Stimulated activated CD4-positive, alpha-beta T cell treated with anti-CD3 and anti-CD28 coated beads, TNF-alpha, amount 100 ng/mL, for 1 hour (primary cell): Measurements from ENCODE around the gene CPLX3.
A peak's percentile ranks its signal among the peaks of the same experiment; 100 is the strongest.
"Not testable (repeated sequence)": the region's sequence is repeated elsewhere in the genome, so short reads cannot be mapped to it uniquely, and the experiment has no call there.

Experiments used
- DNase-seq, 3 donors: peaks; one replicate each; pipeline ENCODE4 v3.0.0-alpha.2; 2020; ENCODE audit warnings: low read depth in 3 of 3, low spot score in 1 of 3

CPLX3 gene

GRCh38 chr15:74826364-74826819 lies at the start of gene CPLX3:
Gene CPLX3 (plus strand): TSS chr15:74826627. CDS start chr15:74826704, 77 bp downstream.
- DNase-seq = peak in 1 of 3 donors; percentile 44

- DNase-seq = no peak
These were observed 49.3 kb upstream of the CPLX3 start for GRCh38 chr15:74776821-74777768.

GRCh38 chr15:74777769-74778598 lies 48.4 kb upstream of the CPLX3 start:
- no peak for DNase-seq

GRCh38 chr15:74778599-74778970 lies 47.8 kb upstream of the CPLX3 start:
- no peak for DNase-seq

- no peak for DNase-seq
These were observed 47.2 kb upstream of the CPLX3 start for GRCh38 chr15:74779162-74779648.

- DNase-seq = no peak
These were observed 45.6 kb upstream of the CPLX3 start for GRCh38 chr15:74780523-74781430.

GRCh38 chr15:74781431-74782258 lies 44.8 kb upstream of the CPLX3 start, which contains the start of gene CSK:
Gene CSK (plus strand): TSS chr15:74782080. CDS start chr15:74798298, 16,218 bp downstream.
- peak in 2 of 3 donors; percentile 65 to 72 for DNase-seq

- DNase-seq = no peak
These were observed 44.0 kb upstream of the CPLX3 start for GRCh38 chr15:74782259-74783071.

GRCh38 chr15:74783072-74783807 lies 43.2 kb upstream of the CPLX3 start:
- no peak for DNase-seq

- DNase-seq = no peak
These were observed 42.6 kb upstream of the CPLX3 start for GRCh38 chr15:74783808-74784175.

- DNase-seq = no peak
These were observed 41.8 kb upstream of the CPLX3 start for GRCh38 chr15:74784426-74785193.

GRCh38 chr15:74785194-74786032 lies 41.0 kb upstream of the CPLX3 start:
- DNase-seq = no peak

GRCh38 chr15:74786081-74786480 lies 40.3 kb upstream of the CPLX3 start:
- DNase-seq = not testable (repeated sequence)

- DNase-seq = no peak
These were observed 39.8 kb upstream of the CPLX3 start for GRCh38 chr15:74786551-74787165.

GRCh38 chr15:74787251-74788041 lies 39.0 kb upstream of the CPLX3 start:
- peak in 2 of 3 donors; percentile 63 to 74 for DNase-seq
